GM12878 (cell line): ENCODE results near the gene MAN1A1. TPM values are rescaled to one million over a fixed set of nuclear protein-coding genes. Genes with fewer than 3 reads are reported as not detected.

ENCODE experiments used
- ATAC-seq: fragments of 200-7000 bp; cut with Tn5 transposase; 3 replicates; pipeline ENCODE4 v1.9.1; 2020; ENCODE audit warnings: mild to moderate bottlenecking, moderate library complexity
- BruUV-seq: library from RNA; stranded (reverse); fragments of 400-500 nt; replicated peaks from 2 replicates; lab custom pipeline; 2021; lab: Mats Ljungman, UMichigan
- CTCF ChIA-PET: fragments of 300-600 bp; sonication (Branson Sonifier 250); formaldehyde crosslinking; extraction: SDS; loops from one replicate; lab custom pipeline; 2021; ENCODE audit warnings: inconsistent platforms; lab: Yijun Ruan, JAX
- POLR2A ChIA-PET: fragments of 350-600 bp; formaldehyde crosslinking; extraction: SDS; loops from one replicate; lab custom pipeline; 2021; ENCODE audit warnings: inconsistent platforms; lab: Charles Lee
- RAD21 ChIA-PET: fragments of 300-600 bp; sonication (Branson Sonifier 250); formaldehyde crosslinking; loops from one replicate; lab custom pipeline; 2023; ENCODE audit warnings: antibody characterized with exemption; ENCODE audit not compliant: unreplicated experiment; lab: Charles Lee
- SMC1A ChIA-PET: fragments of 300-600 bp; sonication (Branson Sonifier 250); formaldehyde crosslinking; loops from one replicate; lab custom pipeline; 2023; ENCODE audit not compliant: unreplicated experiment, uncharacterized antibody; lab: Charles Lee
- DNase-seq: peaks from one replicate; pipeline ENCODE4 v3.0.0-alpha.2; 2011; ENCODE audit warnings: low read depth, low spot score
- FAIRE-seq: peaks from 3 replicates; lab custom pipeline; 2011; peaks lifted over from hg19 to GRCh38; lab: Jason Lieb, UNC
- H2AFZ ChIP-seq: 2 replicates; pipeline ENCODE4 v1.6.0; 2011; ENCODE audit warnings: low read depth, low read length, control low read depth; ENCODE audit not compliant: control insufficient read depth
- H3K27ac ChIP-seq: 2 replicates; pipeline ENCODE4 v1.5.1; 2011; ENCODE audit warnings: control low read depth; ENCODE audit not compliant: control insufficient read depth, insufficient read depth
- H3K27me3 ChIP-seq, 2 experiments: replicated peaks in 1 of 2; 2 replicates each; pipeline versions ENCODE4 v1.6.0 to v1.6.1; 2011; ENCODE audit warnings: low read length in 1 of 2; ENCODE audit not compliant: control insufficient read depth in 2 of 2, insufficient read depth in 2 of 2
- H3K36me3 ChIP-seq, 2 experiments: 2 replicates each; pipeline ENCODE4 v1.5.1; 2011; ENCODE audit warnings: low read length in 1 of 2; ENCODE audit not compliant: control insufficient read depth in 2 of 2, insufficient read depth in 2 of 2
- H3K4me1 ChIP-seq: 2 replicates; pipeline ENCODE4 v1.6.1; 2011; ENCODE audit warnings: mild to moderate bottlenecking, low read length, moderate library complexity, mixed read lengths; ENCODE audit not compliant: control insufficient read depth, insufficient read depth
- H3K4me2 ChIP-seq: 2 replicates; pipeline ENCODE4 v1.6.0; 2011; ENCODE audit warnings: control low read depth; ENCODE audit not compliant: control insufficient read depth, insufficient read depth
- H3K4me3 ChIP-seq: fragments of 200-600 bp; sonication (generic); 2 replicates; pipeline ENCODE4 v1.5.1; 2016
- H3K79me2 ChIP-seq: 2 replicates; pipeline ENCODE4 v1.6.0; 2011; ENCODE audit warnings: low read length; ENCODE audit not compliant: control insufficient read depth, insufficient read depth
- H3K9ac ChIP-seq: 2 replicates; pipeline ENCODE4 v1.8.0; 2011; ENCODE audit warnings: low read length, control low read depth, mixed read lengths; ENCODE audit not compliant: control insufficient read depth, insufficient read depth
- H3K9me3 ChIP-seq: replicated peaks from 3 replicates; pipeline ENCODE4 v1.5.1; 2011; ENCODE audit warnings: mild to moderate bottlenecking, low read length; ENCODE audit not compliant: control insufficient read depth, insufficient read depth
- H4K20me1 ChIP-seq: 2 replicates; pipeline ENCODE4 v1.6.0; 2011; ENCODE audit not compliant: control insufficient read depth, insufficient read depth
- BCL11A ChIP-seq: IDR thresholded peaks from 2 replicates; pipeline ENCODE4 v1.6.1; 2011; ENCODE audit warnings: low read depth, low read length
- BMI1 ChIP-seq: fragments of 450-650 bp; IDR thresholded peaks from 2 replicates; pipeline ENCODE4 v1.6.1; 2016; ENCODE audit warnings: mild to moderate bottlenecking, moderate library complexity, borderline replicate concordance
- CBX5 ChIP-seq: sonication (generic); IDR thresholded peaks from 2 replicates; pipeline ENCODE4 v1.6.1; 2016; ENCODE audit warnings: low read depth, moderate library complexity, mild to moderate bottlenecking, inconsistent platforms
- CREB1 ChIP-seq: IDR thresholded peaks from 2 replicates; pipeline ENCODE4 v1.6.1; 2012; ENCODE audit warnings: low read depth, mild to moderate bottlenecking, inconsistent platforms
- CREM ChIP-seq: IDR thresholded peaks from 2 replicates; pipeline ENCODE4 v1.6.1; 2014; ENCODE audit warnings: antibody characterized with exemption, low read depth
- ESRRA ChIP-seq: IDR thresholded peaks from 2 replicates; pipeline ENCODE4 v1.6.1; 2012; ENCODE audit warnings: mild to moderate bottlenecking, low read length, improper control_type of control experiment
- EZH2 ChIP-seq: IDR thresholded peaks from 2 replicates; pipeline ENCODE4 v1.6.1; 2012; ENCODE audit warnings: low read depth, mild to moderate bottlenecking, control low read depth, inconsistent platforms, low read length, borderline replicate concordance; ENCODE audit not compliant: control insufficient read depth
- IKZF2 ChIP-seq, 2 experiments: fragments of 450-650 bp; IDR thresholded peaks; 2 replicates each; pipeline ENCODE4 v1.6.1; 2017; ENCODE audit warnings: mild to moderate bottlenecking in 2 of 2, moderate library complexity in 2 of 2
- IRF4 ChIP-seq: IDR thresholded peaks from 2 replicates; pipeline ENCODE4 v1.6.1; 2011; ENCODE audit warnings: low read depth, low read length
- SMAD1 ChIP-seq: fragments of 450-650 bp; IDR thresholded peaks from 2 replicates; pipeline ENCODE4 v1.6.1; 2018; ENCODE audit warnings: mild to moderate bottlenecking, low read depth; ENCODE audit not compliant: partially characterized antibody
- STAT3 ChIP-seq: IDR thresholded peaks from 2 replicates; pipeline ENCODE4 v1.6.1; 2011; ENCODE audit warnings: low read depth, low read length, improper control_type of control experiment
- YY1 ChIP-seq: IDR thresholded peaks from 2 replicates; pipeline ENCODE4 v1.6.1; 2011; ENCODE audit warnings: low read depth, mild to moderate bottlenecking, low read length
- WGBS: methylation state at CpG from one replicate; pipeline ENCODE4 v1.1.6; 2016; ENCODE audit warnings: low lambda C conversion rate; ENCODE audit not compliant: insufficient replicate concordance, insufficient coverage; ENCODE audit errors: missing lambda C conversion rate; 5-methylcytosine and 5-hydroxymethylcytosine counted together
- in situ Hi-C: fragments of 300-500 bp; cut with MboI; formaldehyde crosslinking; loops from 9 replicates; pipeline ENCODE4 v1.14.3; 2018; ENCODE audit warnings: mixed read lengths
- intact Hi-C: fragments of 100-400 bp; cut with micrococcal nuclease; formaldehyde crosslinking; loops from one replicate; pipeline ENCODE4 v1.14.2; 2022; ENCODE audit not compliant: unreplicated experiment
- polyA plus RNA-seq, 11 experiments: library from polyadenylated mRNA; depleted of rRNA in 4 of 11; unstranded in 6 of 11; stranded (reverse) in 5 of 11; fragments of >200 nt; fragmentation: Nextera tagmentation in 4 of 11; fragmentation: Illumina TruSeq in 1 of 11; extraction: Ambion mirVana in 4 of 11; extraction: Trizol in 1 of 11; gene quantifications; 1 replicate in 1 of 11; 2 replicates in 10 of 11; pipeline versions ENCODE4 v1.2.1 to v1.2.3, GENCODE V29; 2011 to 2016; ENCODE audit warnings: inconsistent platforms in 2 of 11, missing spikeins in 2 of 11, low read depth in 1 of 11
- total RNA-seq, 4 experiments: library from RNA; depleted of rRNA in 3 of 4; stranded (reverse); fragments of >200 nt in 3 of 4; fragmentation: Illumina TruSeq in 1 of 4; extraction: Trizol in 1 of 4; gene quantifications; 2 replicates each; pipeline versions ENCODE4 v1.2.1 to v1.2.3, GENCODE V29; 2013 to 2021
- TF ChIP-seq, protein P1 (sequence below): IDR thresholded peaks from 2 replicates; pipeline ENCODE4 v1.6.1; 2011; ENCODE audit warnings: mild to moderate bottlenecking, low read depth, low read length, moderate library complexity; ENCODE audit not compliant: insufficient replicate concordance
- TF ChIP-seq, protein P2 (sequence below): IDR thresholded peaks from 2 replicates; pipeline ENCODE4 v1.6.1; 2011; ENCODE audit warnings: borderline replicate concordance, low read depth, mild to moderate bottlenecking, moderate library complexity, mixed read lengths, low read length; ENCODE audit not compliant: insufficient read depth; ENCODE audit errors: extremely low read length
- TF ChIP-seq, protein P3 (sequence below): fragments of 450-650 bp; IDR thresholded peaks from 2 replicates; pipeline ENCODE4 v1.6.1; 2017; ENCODE audit warnings: mild to moderate bottlenecking, moderate library complexity
- TF ChIP-seq, protein P4 (sequence below): IDR thresholded peaks from 2 replicates; pipeline ENCODE4 v1.6.1; 2012; ENCODE audit warnings: mild to moderate bottlenecking, low read depth, low read length

Gene MAN1A1
- total and polyA plus RNA-seq, 10 of the 15 experiments (the other 5 are each of a cell fraction or from before 2014, with no cell fraction given): 5.4 to 28.1 (median 19.5) TPM

DNA sequence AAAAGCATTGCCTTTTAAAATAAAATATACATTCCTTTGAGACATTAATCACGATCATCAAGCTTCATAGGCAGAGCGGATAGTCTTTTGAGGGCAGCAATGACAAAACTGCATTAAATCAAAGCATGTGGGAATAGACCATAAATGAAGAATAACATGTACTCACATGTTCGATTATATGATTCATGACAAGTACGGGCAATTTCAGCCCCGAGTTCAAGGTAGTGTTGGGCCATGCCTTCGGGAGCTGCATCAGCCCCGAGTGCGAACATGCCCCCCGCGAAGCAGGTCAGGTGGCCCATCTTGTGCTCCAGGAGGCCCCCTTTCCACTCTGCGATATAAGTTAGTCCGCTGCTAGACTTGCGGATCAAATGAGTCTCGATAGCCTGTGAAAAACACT is 160.1 kb downstream of the MAN1A1 start:
- ChIA-PET SMC1A (no interaction called here), RAD21 (no interaction called here), CTCF (interaction anchor here (0.7 kb wide), 1 partner anchor 11 kb away, joined by 3 read pairs; no protein-coding TSS in a partner anchor), POLR2A (no interaction called here)
- in situ Hi-C loops: no loop called here
- intact Hi-C loops: no loop called here
- Histone ChIP-seq H3K27ac (no peak overlapping the region), H3K27me3 (no peaks in the 10 kb centered on the region), H3K79me2 (no peaks in the 10 kb centered on the region), H3K4me3 (no peak overlapping the region), H3K36me3 (peaks cover 0 to 1% of the 10 kb centered on the region in 2 experiments; a peak in 2 of 4 replicates), H3K9ac (no peak overlapping the region), H2AFZ (no peak overlapping the region), H3K4me2 (no peak overlapping the region), H4K20me1 (no peaks in the 10 kb centered on the region), H3K9me3 (no peaks in the 10 kb centered on the region), H3K4me1 (no peaks in the 10 kb centered on the region)
- BruUV-seq: no TSS peak
- no peak for FAIRE-seq
- DNase-seq: no peak
- ATAC-seq: no peak
- 95% methylated on average over 14 of the region's 14 CpGs for WGBS
- TF ChIP-seq IRF4 (no peak), CREB1 (no peak), EZH2 (no peak), IKZF2 (IDR thresholded peaks at IDR 0.05) (no peak), BMI1 (no peak), SMAD1 (no peak), CREM (no peak), CBX5 (no peak), BCL11A (no peak), STAT3 (no peak), ESRRA (no peak), YY1 (no peak)
- TF ChIP-seq, protein P1, sequence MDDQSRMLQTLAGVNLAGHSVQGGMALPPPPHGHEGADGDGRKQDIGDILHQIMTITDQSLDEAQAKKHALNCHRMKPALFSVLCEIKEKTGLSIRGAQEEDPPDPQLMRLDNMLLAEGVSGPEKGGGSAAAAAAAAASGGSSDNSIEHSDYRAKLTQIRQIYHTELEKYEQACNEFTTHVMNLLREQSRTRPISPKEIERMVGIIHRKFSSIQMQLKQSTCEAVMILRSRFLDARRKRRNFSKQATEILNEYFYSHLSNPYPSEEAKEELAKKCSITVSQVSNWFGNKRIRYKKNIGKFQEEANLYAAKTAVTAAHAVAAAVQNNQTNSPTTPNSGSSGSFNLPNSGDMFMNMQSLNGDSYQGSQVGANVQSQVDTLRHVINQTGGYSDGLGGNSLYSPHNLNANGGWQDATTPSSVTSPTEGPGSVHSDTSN: no peak
- TF ChIP-seq, protein P2, sequence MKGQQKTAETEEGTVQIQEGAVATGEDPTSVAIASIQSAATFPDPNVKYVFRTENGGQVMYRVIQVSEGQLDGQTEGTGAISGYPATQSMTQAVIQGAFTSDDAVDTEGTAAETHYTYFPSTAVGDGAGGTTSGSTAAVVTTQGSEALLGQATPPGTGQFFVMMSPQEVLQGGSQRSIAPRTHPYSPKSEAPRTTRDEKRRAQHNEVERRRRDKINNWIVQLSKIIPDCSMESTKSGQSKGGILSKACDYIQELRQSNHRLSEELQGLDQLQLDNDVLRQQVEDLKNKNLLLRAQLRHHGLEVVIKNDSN: no peak
- TF ChIP-seq, protein P3, sequence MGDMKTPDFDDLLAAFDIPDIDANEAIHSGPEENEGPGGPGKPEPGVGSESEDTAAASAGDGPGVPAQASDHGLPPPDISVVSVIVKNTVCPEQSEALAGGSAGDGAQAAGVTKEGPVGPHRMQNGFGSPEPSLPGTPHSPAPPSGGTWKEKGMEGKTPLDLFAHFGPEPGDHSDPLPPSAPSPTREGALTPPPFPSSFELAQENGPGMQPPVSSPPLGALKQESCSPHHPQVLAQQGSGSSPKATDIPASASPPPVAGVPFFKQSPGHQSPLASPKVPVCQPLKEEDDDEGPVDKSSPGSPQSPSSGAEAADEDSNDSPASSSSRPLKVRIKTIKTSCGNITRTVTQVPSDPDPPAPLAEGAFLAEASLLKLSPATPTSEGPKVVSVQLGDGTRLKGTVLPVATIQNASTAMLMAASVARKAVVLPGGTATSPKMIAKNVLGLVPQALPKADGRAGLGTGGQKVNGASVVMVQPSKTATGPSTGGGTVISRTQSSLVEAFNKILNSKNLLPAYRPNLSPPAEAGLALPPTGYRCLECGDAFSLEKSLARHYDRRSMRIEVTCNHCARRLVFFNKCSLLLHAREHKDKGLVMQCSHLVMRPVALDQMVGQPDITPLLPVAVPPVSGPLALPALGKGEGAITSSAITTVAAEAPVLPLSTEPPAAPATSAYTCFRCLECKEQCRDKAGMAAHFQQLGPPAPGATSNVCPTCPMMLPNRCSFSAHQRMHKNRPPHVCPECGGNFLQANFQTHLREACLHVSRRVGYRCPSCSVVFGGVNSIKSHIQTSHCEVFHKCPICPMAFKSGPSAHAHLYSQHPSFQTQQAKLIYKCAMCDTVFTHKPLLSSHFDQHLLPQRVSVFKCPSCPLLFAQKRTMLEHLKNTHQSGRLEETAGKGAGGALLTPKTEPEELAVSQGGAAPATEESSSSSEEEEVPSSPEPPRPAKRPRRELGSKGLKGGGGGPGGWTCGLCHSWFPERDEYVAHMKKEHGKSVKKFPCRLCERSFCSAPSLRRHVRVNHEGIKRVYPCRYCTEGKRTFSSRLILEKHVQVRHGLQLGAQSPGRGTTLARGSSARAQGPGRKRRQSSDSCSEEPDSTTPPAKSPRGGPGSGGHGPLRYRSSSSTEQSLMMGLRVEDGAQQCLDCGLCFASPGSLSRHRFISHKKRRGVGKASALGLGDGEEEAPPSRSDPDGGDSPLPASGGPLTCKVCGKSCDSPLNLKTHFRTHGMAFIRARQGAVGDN: no peak
- TF ChIP-seq, protein P4, sequence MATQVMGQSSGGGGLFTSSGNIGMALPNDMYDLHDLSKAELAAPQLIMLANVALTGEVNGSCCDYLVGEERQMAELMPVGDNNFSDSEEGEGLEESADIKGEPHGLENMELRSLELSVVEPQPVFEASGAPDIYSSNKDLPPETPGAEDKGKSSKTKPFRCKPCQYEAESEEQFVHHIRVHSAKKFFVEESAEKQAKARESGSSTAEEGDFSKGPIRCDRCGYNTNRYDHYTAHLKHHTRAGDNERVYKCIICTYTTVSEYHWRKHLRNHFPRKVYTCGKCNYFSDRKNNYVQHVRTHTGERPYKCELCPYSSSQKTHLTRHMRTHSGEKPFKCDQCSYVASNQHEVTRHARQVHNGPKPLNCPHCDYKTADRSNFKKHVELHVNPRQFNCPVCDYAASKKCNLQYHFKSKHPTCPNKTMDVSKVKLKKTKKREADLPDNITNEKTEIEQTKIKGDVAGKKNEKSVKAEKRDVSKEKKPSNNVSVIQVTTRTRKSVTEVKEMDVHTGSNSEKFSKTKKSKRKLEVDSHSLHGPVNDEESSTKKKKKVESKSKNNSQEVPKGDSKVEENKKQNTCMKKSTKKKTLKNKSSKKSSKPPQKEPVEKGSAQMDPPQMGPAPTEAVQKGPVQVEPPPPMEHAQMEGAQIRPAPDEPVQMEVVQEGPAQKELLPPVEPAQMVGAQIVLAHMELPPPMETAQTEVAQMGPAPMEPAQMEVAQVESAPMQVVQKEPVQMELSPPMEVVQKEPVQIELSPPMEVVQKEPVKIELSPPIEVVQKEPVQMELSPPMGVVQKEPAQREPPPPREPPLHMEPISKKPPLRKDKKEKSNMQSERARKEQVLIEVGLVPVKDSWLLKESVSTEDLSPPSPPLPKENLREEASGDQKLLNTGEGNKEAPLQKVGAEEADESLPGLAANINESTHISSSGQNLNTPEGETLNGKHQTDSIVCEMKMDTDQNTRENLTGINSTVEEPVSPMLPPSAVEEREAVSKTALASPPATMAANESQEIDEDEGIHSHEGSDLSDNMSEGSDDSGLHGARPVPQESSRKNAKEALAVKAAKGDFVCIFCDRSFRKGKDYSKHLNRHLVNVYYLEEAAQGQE: no peak
